ENCODE results near the gene USP10. TPM values are rescaled to one million over a fixed set of nuclear protein-coding genes. Genes with fewer than 3 reads are reported as not detected.
"Not testable (repeated sequence)": the region's sequence is repeated elsewhere in the genome, so short reads cannot be mapped to it uniquely, and the experiment has no call there.

USP10 gene
- total RNA-seq, 5 donors from 2014 or later (not counting 1 experiment from before 2014, with no cell fraction given): 80.4 to 122 (median 104) TPM

DNA sequence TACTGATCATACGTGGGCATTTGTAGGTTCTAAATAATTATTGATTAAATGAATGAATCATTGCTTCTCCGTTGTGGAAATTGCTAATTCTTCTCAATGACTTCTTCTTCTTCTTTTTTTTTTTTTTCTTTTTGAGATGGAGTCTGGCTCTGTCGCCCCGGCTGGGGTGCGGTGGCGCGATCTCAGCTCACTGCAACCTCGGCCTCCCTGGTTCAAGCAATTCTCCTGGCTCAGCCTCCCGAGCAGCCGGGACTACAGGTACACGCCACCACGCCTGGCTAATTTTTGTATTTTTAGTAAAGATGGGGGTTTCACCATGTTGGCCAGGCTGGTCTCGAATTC lies 32.5 kb downstream of the USP10 start:
- POLR2A ChIA-PET: interaction anchor here (0.6 to 0.7 kb wide), 2 partner anchors 97 to 316 kb away, joined by 3 to 6 read pairs; no protein-coding TSS in a partner anchor
- peaks cover 11 to 20% of the 10 kb centered on the region in 2 experiments for H3K4me1 ChIP-seq (ENCODE audit: control insufficient read depth in 1 of 2, extremely low read depth in 1 of 2, insufficient read depth in 2 of 2, low read length in 2 of 2)
- not testable (repeated sequence) for H3K4me3 ChIP-seq (ENCODE audit: control insufficient read depth in 1 of 2, extremely low read depth in 1 of 2, low read length in 1 of 2); H3K9me3 Mint-ChIP-seq; H3K27me3 Mint-ChIP-seq; H3K27ac ChIP-seq (ENCODE audit: low read length); H3K4me3 Mint-ChIP-seq; H3K9me3 ChIP-seq; H3K36me3 ChIP-seq (ENCODE audit: control insufficient read depth in 2 of 2, extremely low read depth in 1 of 2, insufficient read depth in 1 of 2, low read length in 1 of 2); H3K27me3 ChIP-seq (replicated peaks in 1 of 2; ENCODE audit: control insufficient read depth in 2 of 2, extremely low read depth in 1 of 2, insufficient read depth in 2 of 2, low read length in 1 of 2); H3K27ac Mint-ChIP-seq; DNase-seq; H3K36me3 Mint-ChIP-seq; ATAC-seq (replicated peaks in 1 of 4)
- peaks cover 49 to 56% (median 54%) of the 10 kb centered on the region in 3 donors for H3K4me1 Mint-ChIP-seq
- CTCF ChIA-PET: interaction anchor here in 1 of 2 donors (0.8 to 1.3 kb wide), 2 partner anchors 31 to 226 kb away, joined by 3 to 4 read pairs; no protein-coding TSS in a partner anchor
- 95% methylated on average over 6 of the region's 13 CpGs for WGBS (ENCODE audit: insufficient coverage)

- peaks cover 53 to 61% (median 58%) of the 10 kb centered on the region in 3 donors for H3K4me1 Mint-ChIP-seq
- peaks cover 4% of the 10 kb centered on the region for H3K36me3 Mint-ChIP-seq
- CTCF ChIA-PET: interaction anchor here in 1 of 2 donors (0.8 to 1.3 kb wide), 2 partner anchors 32 to 226 kb away, joined by 3 to 4 read pairs; no protein-coding TSS in a partner anchor
These were observed 33.0 kb downstream of the USP10 start for GRCh38 chr16:84732674-84733352.

DNA sequence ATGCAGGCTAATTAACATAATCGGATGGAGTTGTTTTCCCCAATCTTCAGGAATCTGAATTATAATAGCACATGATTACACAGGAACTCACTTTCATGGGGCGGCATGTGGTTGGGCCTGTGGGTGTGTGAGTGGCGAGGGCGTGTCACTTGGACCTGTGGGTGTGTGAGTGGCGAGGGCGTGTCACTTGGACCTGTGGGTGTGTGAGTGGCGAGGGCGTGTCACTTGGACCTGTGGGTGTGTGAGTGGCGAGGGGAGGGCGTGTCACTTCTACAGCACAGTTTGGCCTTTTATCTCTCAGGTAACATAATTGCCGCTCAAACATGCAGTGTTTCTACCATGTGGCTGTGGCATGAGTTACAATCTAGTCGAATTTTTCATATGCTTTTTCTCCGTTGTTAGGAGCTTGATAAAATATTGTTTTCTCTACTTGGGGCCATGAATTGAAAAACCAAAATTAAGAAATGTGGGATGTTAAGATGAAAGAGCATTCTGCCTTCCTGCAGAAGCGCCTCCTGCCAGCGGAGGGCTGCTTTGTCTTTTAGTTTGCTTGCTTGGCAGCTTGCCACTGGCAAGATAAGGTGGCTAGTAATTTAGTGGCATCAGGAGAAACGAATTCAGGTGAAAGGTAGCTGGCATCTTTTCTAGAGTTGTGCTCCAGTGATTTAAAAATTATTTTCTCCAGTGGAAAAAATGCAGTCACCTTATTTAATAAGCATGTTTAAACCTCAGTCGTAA lies 36.2 kb downstream of the USP10 start:
- peak overlapping the region in 1 of 3 donors; percentile 43 for H3K4me3 Mint-ChIP-seq
- H3K36me3 Mint-ChIP-seq: peaks cover 4% of the 10 kb centered on the region
- no peaks in the 10 kb centered on the region for H3K27me3 ChIP-seq (replicated peaks in 1 of 2; ENCODE audit: control insufficient read depth in 2 of 2, extremely low read depth in 1 of 2, insufficient read depth in 2 of 2, low read length in 1 of 2)
- peak; percentile 67 to 82 (median 76) for ATAC-seq (replicated peaks in 1 of 4)
- H3K27me3 Mint-ChIP-seq: no peaks in the 10 kb centered on the region
- H3K36me3 ChIP-seq (ENCODE audit: control insufficient read depth in 2 of 2, extremely low read depth in 1 of 2, insufficient read depth in 1 of 2, low read length in 1 of 2): peaks cover 0 to 14% of the 10 kb centered on the region in 2 donors
- ChIA-PET POLR2A (interaction anchor here (0.6 kb wide), 2 partner anchors 11 to 231 kb away, joined by 4 to 5 read pairs; no protein-coding TSS in a partner anchor), CTCF (interaction anchor here (0.6 to 5.8 kb wide), 10 partner anchors 9 to 291 kb away, joined by 3 to 44 read pairs (median 3); no protein-coding TSS in a partner anchor)
- DNase-seq: peak in 28 of 35 experiments; percentile 6 to 59 (median 28)
- H3K9me3 Mint-ChIP-seq: no peaks in the 10 kb centered on the region
- H3K4me1 ChIP-seq (ENCODE audit: control insufficient read depth in 1 of 2, extremely low read depth in 1 of 2, insufficient read depth in 2 of 2, low read length in 2 of 2): peaks cover 6 to 27% of the 10 kb centered on the region in 2 experiments
- peak overlapping the region; percentile 45 to 87 for H3K27ac Mint-ChIP-seq
- H3K27ac ChIP-seq (ENCODE audit: low read length): peak overlapping the region; percentile 21
- WGBS (ENCODE audit: insufficient coverage): 18% methylated on average over 9 of the region's 17 CpGs
- peaks cover 43 to 54% (median 49%) of the 10 kb centered on the region in 3 donors for H3K4me1 Mint-ChIP-seq
- H3K9me3 ChIP-seq: no peaks in the 10 kb centered on the region
- no peak overlapping the region for H3K4me3 ChIP-seq (ENCODE audit: control insufficient read depth in 1 of 2, extremely low read depth in 1 of 2, low read length in 1 of 2)

More at GRCh38 chr16:84732674-84733352, 33.0 kb downstream of the USP10 start:
- no peaks in the 10 kb centered on the region for H3K27me3 Mint-ChIP-seq
- DNase-seq (no peak), ATAC-seq (replicated peaks in 1 of 4) (no peak)
- Histone ChIP-seq H3K4me1 (ENCODE audit: control insufficient read depth in 1 of 2, extremely low read depth in 1 of 2, insufficient read depth in 2 of 2, low read length in 2 of 2) (peaks cover 11 to 22% of the 10 kb centered on the region in 2 experiments), H3K9me3 (no peaks in the 10 kb centered on the region), H3K27me3 (replicated peaks in 1 of 2; ENCODE audit: control insufficient read depth in 2 of 2, extremely low read depth in 1 of 2, insufficient read depth in 2 of 2, low read length in 1 of 2) (no peaks in the 10 kb centered on the region), H3K36me3 (ENCODE audit: control insufficient read depth in 2 of 2, extremely low read depth in 1 of 2, insufficient read depth in 1 of 2, low read length in 1 of 2) (peaks cover 0 to 9% of the 10 kb centered on the region in 2 donors), H3K4me3 (ENCODE audit: control insufficient read depth in 1 of 2, extremely low read depth in 1 of 2, low read length in 1 of 2) (no peak overlapping the region), H3K27ac (ENCODE audit: low read length) (no peak overlapping the region)
- 92% methylated on average over 6 of the region's 9 CpGs for WGBS (ENCODE audit: insufficient coverage)
- H3K4me3 Mint-ChIP-seq: no peak overlapping the region
- no peaks in the 10 kb centered on the region for H3K9me3 Mint-ChIP-seq
- no peak overlapping the region for H3K27ac Mint-ChIP-seq
- POLR2A ChIA-PET: interaction anchor here in 1 of 2 donors (0.7 kb wide), 1 partner anchor 316 kb away, joined by 6 read pairs; no protein-coding TSS in a partner anchor

- Mint-ChIP-seq H3K27ac (peak overlapping the region in 1 of 2 donors; percentile 25), H3K27me3 (no peaks in the 10 kb centered on the region), H3K9me3 (no peaks in the 10 kb centered on the region), H3K36me3 (peaks cover 13% of the 10 kb centered on the region), H3K4me3 (peak overlapping the region in 1 of 3 donors; percentile 18), H3K4me1 (peaks cover 38 to 57% (median 49%) of the 10 kb centered on the region in 3 donors)
- H3K9me3 ChIP-seq: no peaks in the 10 kb centered on the region
- H3K36me3 ChIP-seq (ENCODE audit: control insufficient read depth in 2 of 2, extremely low read depth in 1 of 2, insufficient read depth in 1 of 2, low read length in 1 of 2): peaks cover 2 to 18% of the 10 kb centered on the region in 2 donors
- WGBS (ENCODE audit: insufficient coverage): 80% methylated on average over 6 of the region's 12 CpGs
- H3K27ac ChIP-seq (ENCODE audit: low read length): no peak overlapping the region
- CTCF ChIA-PET: interaction anchor here (0.6 to 5.8 kb wide), 11 partner anchors 7 to 1082 kb away, joined by 3 to 44 read pairs (median 4); partner anchors contain the start of gene KLHL36 (in 1 of the 2)
- no peaks in the 10 kb centered on the region for H3K27me3 ChIP-seq (replicated peaks in 1 of 2; ENCODE audit: control insufficient read depth in 2 of 2, extremely low read depth in 1 of 2, insufficient read depth in 2 of 2, low read length in 1 of 2)
- H3K4me3 ChIP-seq (ENCODE audit: control insufficient read depth in 1 of 2, extremely low read depth in 1 of 2, low read length in 1 of 2): no peak overlapping the region
- POLR2A ChIA-PET: no interaction called here
- DNase-seq: no peak
- H3K4me1 ChIP-seq (ENCODE audit: control insufficient read depth in 1 of 2, extremely low read depth in 1 of 2, insufficient read depth in 2 of 2, low read length in 2 of 2): peaks cover 6 to 31% of the 10 kb centered on the region in 2 experiments
- no peak for ATAC-seq (replicated peaks in 1 of 4)
These were observed 37.6 kb downstream of the USP10 start for GRCh38 chr16:84737192-84738011.

- Histone ChIP-seq H3K4me3 (ENCODE audit: control insufficient read depth in 1 of 2, extremely low read depth in 1 of 2, low read length in 1 of 2) (no peak overlapping the region), H3K27ac (ENCODE audit: low read length) (no peak overlapping the region), H3K9me3 (no peaks in the 10 kb centered on the region), H3K36me3 (ENCODE audit: control insufficient read depth in 2 of 2, extremely low read depth in 1 of 2, insufficient read depth in 1 of 2, low read length in 1 of 2) (peaks cover 3 to 22% of the 10 kb centered on the region in 2 donors), H3K27me3 (replicated peaks in 1 of 2; ENCODE audit: control insufficient read depth in 2 of 2, extremely low read depth in 1 of 2, insufficient read depth in 2 of 2, low read length in 1 of 2) (no peaks in the 10 kb centered on the region), H3K4me1 (ENCODE audit: control insufficient read depth in 1 of 2, extremely low read depth in 1 of 2, insufficient read depth in 2 of 2, low read length in 2 of 2) (peaks cover 6 to 31% of the 10 kb centered on the region in 2 experiments)
- no peaks in the 10 kb centered on the region for H3K9me3 Mint-ChIP-seq
- peaks cover 43 to 57% (median 52%) of the 10 kb centered on the region in 3 donors for H3K4me1 Mint-ChIP-seq
- H3K4me3 Mint-ChIP-seq: peak overlapping the region in 1 of 3 donors; percentile 18
- peak; percentile 70 to 78 (median 72) for ATAC-seq (replicated peaks in 1 of 4)
- H3K27me3 Mint-ChIP-seq: no peaks in the 10 kb centered on the region
- 35% methylated on average over 5 of the region's 8 CpGs for WGBS (ENCODE audit: insufficient coverage)
- ChIA-PET POLR2A (interaction anchor here (0.6 to 0.7 kb wide), 2 partner anchors 9 to 119 kb away, joined by 3 to 4 read pairs; no protein-coding TSS in a partner anchor), CTCF (interaction anchor here (0.6 to 5.8 kb wide), 24 partner anchors 9 to 1081 kb away, joined by 3 to 44 read pairs (median 4); partner anchors contain the start of genes CRISPLD2 (in 1 of the 2) and KLHL36 (in 1 of the 2))
- H3K27ac Mint-ChIP-seq: peak overlapping the region in 1 of 2 donors; percentile 69
- peak; percentile 41 to 90 (median 67) for DNase-seq
- H3K36me3 Mint-ChIP-seq: peaks cover 15% of the 10 kb centered on the region
These were observed 38.6 kb downstream of the USP10 start for GRCh38 chr16:84738255-84739038.
